Measurements from ENCODE around the gene TNC.

TNC gene

DNA sequence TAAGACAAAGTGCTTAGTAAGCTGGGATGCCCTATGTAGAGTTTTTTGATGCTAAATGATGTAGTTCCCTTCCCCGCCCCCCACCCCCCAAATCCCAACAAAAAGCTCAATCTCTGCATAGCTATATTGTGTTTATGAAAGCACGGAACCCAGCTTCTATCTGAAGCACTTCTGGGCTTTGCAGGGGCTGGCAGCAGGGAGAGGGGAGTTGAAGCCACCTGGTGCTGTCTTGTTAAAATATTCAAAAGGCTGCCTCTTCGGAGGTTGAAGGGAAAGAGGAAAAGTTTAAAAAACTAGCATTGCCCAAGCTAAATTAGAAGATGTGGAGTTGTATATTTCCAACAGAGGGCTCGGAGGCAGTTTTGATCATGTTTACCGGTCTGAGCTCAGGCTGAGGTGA is 5.0 kb upstream of the TNC start:
- Histone ChIP-seq H3K27ac (no peak overlapping the region), H3K4me3 (ENCODE audit: low read depth, low read length) (no peak overlapping the region), H3K4me1 (no peaks in the 10 kb centered on the region), H3K79me2 (no peaks in the 10 kb centered on the region), H3K9me3 (ENCODE audit: control insufficient read depth, low read length) (no peaks in the 10 kb centered on the region), H3K36me3 (ENCODE audit: control insufficient read depth, insufficient read depth, low read length) (no peaks in the 10 kb centered on the region), H3K4me2 (ENCODE audit: low read length) (no peak overlapping the region), H2AFZ (no peak overlapping the region), H3K27me3 (ENCODE audit: control insufficient read depth, insufficient read depth, low read length) (no peaks in the 10 kb centered on the region), H3K9ac (no peak overlapping the region)
- TF ChIP-seq, protein P1, sequence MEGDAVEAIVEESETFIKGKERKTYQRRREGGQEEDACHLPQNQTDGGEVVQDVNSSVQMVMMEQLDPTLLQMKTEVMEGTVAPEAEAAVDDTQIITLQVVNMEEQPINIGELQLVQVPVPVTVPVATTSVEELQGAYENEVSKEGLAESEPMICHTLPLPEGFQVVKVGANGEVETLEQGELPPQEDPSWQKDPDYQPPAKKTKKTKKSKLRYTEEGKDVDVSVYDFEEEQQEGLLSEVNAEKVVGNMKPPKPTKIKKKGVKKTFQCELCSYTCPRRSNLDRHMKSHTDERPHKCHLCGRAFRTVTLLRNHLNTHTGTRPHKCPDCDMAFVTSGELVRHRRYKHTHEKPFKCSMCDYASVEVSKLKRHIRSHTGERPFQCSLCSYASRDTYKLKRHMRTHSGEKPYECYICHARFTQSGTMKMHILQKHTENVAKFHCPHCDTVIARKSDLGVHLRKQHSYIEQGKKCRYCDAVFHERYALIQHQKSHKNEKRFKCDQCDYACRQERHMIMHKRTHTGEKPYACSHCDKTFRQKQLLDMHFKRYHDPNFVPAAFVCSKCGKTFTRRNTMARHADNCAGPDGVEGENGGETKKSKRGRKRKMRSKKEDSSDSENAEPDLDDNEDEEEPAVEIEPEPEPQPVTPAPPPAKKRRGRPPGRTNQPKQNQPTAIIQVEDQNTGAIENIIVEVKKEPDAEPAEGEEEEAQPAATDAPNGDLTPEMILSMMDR (IDR thresholded peaks at IDR 0.05) = no peak

GRCh38 chr9:115121181-115121580 is 3.2 kb upstream of the TNC start:
- H3K27me3 ChIP-seq (ENCODE audit: control insufficient read depth, insufficient read depth, low read length) = no peaks in the 10 kb centered on the region
- no peak overlapping the region for H3K27ac ChIP-seq
- H3K36me3 ChIP-seq (ENCODE audit: control insufficient read depth, insufficient read depth, low read length) = no peaks in the 10 kb centered on the region
- H3K4me3 ChIP-seq (ENCODE audit: low read depth, low read length) = no peak overlapping the region
- no peak overlapping the region for H2AFZ ChIP-seq
- TF ChIP-seq, protein P1 (IDR thresholded peaks at IDR 0.05) = no peak
- H3K79me2 ChIP-seq = no peaks in the 10 kb centered on the region
- no peaks in the 10 kb centered on the region for H3K4me1 ChIP-seq
- H3K9ac ChIP-seq = no peak overlapping the region
- no peak overlapping the region for H3K4me2 ChIP-seq (ENCODE audit: low read length)
- no peaks in the 10 kb centered on the region for H3K9me3 ChIP-seq (ENCODE audit: control insufficient read depth, low read length)

DNA sequence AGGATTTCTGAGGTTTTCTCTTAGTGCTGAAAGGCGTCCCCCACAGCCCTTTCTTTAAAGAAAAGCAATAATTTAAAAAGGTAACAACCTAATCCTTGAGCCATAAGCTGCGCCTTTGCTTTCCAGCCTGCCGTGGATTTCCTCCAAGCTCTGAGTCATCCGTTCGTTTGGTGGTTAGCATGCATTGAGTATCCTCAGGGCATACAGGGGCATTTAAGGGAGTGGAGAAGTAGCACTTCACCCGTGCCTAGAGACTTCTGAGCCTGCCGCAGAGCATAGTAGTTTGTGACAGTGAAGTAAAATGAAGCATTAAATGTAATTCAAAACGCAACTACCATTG is 892 bp upstream of the TNC start:
- TF ChIP-seq, protein P1 (IDR thresholded peaks at IDR 0.05) = no peak
- H3K9ac ChIP-seq = no peak overlapping the region
- no peaks in the 10 kb centered on the region for H3K79me2 ChIP-seq
- H3K4me3 ChIP-seq (ENCODE audit: low read depth, low read length) = no peak overlapping the region
- H3K36me3 ChIP-seq (ENCODE audit: control insufficient read depth, insufficient read depth, low read length) = no peaks in the 10 kb centered on the region
- H3K4me1 ChIP-seq = no peaks in the 10 kb centered on the region
- H3K27me3 ChIP-seq (ENCODE audit: control insufficient read depth, insufficient read depth, low read length) = no peaks in the 10 kb centered on the region
- no peak overlapping the region for H3K27ac ChIP-seq
- no peaks in the 10 kb centered on the region for H3K9me3 ChIP-seq (ENCODE audit: control insufficient read depth, low read length)
- peak overlapping the region; percentile 61 for H3K4me2 ChIP-seq (ENCODE audit: low read length)
- H2AFZ ChIP-seq = no peak overlapping the region

GRCh38 chr9:115116421-115117284 is 1.3 kb downstream of the TNC start:
- H3K4me3 ChIP-seq (ENCODE audit: low read depth, low read length) = no peak overlapping the region
- no peaks in the 10 kb centered on the region for H3K4me1 ChIP-seq
- H3K27ac ChIP-seq = no peak overlapping the region
- no peaks in the 10 kb centered on the region for H3K27me3 ChIP-seq (ENCODE audit: control insufficient read depth, insufficient read depth, low read length)
- no peaks in the 10 kb centered on the region for H3K79me2 ChIP-seq
- H3K9me3 ChIP-seq (ENCODE audit: control insufficient read depth, low read length) = no peaks in the 10 kb centered on the region
- TF ChIP-seq, protein P1 (IDR thresholded peaks at IDR 0.05) = no peak
- no peaks in the 10 kb centered on the region for H3K36me3 ChIP-seq (ENCODE audit: control insufficient read depth, insufficient read depth, low read length)
- H3K4me2 ChIP-seq (ENCODE audit: low read length) = no peak overlapping the region
- H3K9ac ChIP-seq = no peak overlapping the region
- H2AFZ ChIP-seq = no peak overlapping the region

DNA sequence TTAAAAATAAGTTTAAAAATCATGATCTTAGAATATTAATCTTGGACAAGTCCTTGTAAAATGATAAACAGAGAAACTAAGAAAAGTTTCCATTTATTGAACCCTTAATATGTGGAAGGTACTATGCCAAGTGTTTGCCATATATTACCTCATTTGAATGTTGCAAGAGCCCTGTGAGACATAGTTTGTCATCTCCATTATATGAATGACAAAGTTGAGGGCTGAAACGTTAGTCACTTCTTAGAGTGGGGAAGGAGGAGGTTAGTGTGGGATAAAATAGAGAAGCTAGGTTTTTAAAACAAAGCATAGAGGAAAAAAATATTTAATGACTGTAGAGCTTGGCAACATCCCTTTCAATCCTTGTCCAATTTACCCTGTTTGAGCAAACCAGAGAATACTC is 2.0 kb downstream of the TNC start:
- no peak overlapping the region for H3K4me3 ChIP-seq (ENCODE audit: low read depth, low read length)

More for the DNA sequence above, 2.0 kb downstream of the TNC start:
- TF ChIP-seq, protein P1 (IDR thresholded peaks at IDR 0.05) = no peak
- no peaks in the 10 kb centered on the region for H3K4me1 ChIP-seq
- no peaks in the 10 kb centered on the region for H3K27me3 ChIP-seq (ENCODE audit: control insufficient read depth, insufficient read depth, low read length)
- no peak overlapping the region for H3K27ac ChIP-seq
- no peak overlapping the region for H2AFZ ChIP-seq
- no peaks in the 10 kb centered on the region for H3K79me2 ChIP-seq
- H3K9me3 ChIP-seq (ENCODE audit: control insufficient read depth, low read length) = no peaks in the 10 kb centered on the region
- H3K36me3 ChIP-seq (ENCODE audit: control insufficient read depth, insufficient read depth, low read length) = no peaks in the 10 kb centered on the region
- no peak overlapping the region for H3K9ac ChIP-seq
- H3K4me2 ChIP-seq (ENCODE audit: low read length) = no peak overlapping the region

Measured in parathyroid adenoma (tissue), 2 donors.